Type B pancreatic cell (in vitro differentiated cells): ENCODE data around the gene ABCG8. TPM values are rescaled to one million over a fixed set of nuclear protein-coding genes. Genes with fewer than 3 reads are reported as not detected.

Experiments
- DNase-seq: peaks from one replicate; pipeline ENCODE4 v3.0.0; 2021; ENCODE audit warnings: mixed read lengths; ENCODE audit not compliant: unreplicated experiment; ENCODE audit errors: extremely low spot score
- H3K27ac Mint-ChIP-seq: 2 replicates; pipeline ENCODE4 v1.8.0; 2021; ENCODE audit warnings: mild to moderate bottlenecking, mixed read lengths
- H3K27me3 Mint-ChIP-seq: 2 replicates; pipeline ENCODE4 v1.8.0; 2021; ENCODE audit warnings: mixed read lengths
- H3K36me3 Mint-ChIP-seq: 2 replicates; pipeline ENCODE4 v1.8.0; 2021; ENCODE audit warnings: mixed read lengths
- H3K4me1 Mint-ChIP-seq: one replicate; pipeline ENCODE4 v1.8.0; 2021; ENCODE audit warnings: mixed read lengths; ENCODE audit not compliant: unreplicated experiment
- H3K4me3 Mint-ChIP-seq: 2 replicates; pipeline ENCODE4 v1.8.0; 2021; ENCODE audit warnings: mild to moderate bottlenecking, mixed read lengths
- H3K9me3 Mint-ChIP-seq: 2 replicates; pipeline ENCODE4 v1.8.0; 2021; ENCODE audit warnings: mixed read lengths
- total RNA-seq: library from RNA; stranded (reverse); gene quantifications from 2 replicates; pipeline ENCODE4 v1.2.1, GENCODE V29; 2021; ENCODE audit warnings: low replicate concordance
- TF ChIP-seq, protein P1 (sequence below): fragments of 200-600 bp; sonication (generic); conservative IDR thresholded peaks from 2 replicates; pipeline ENCODE4 v1.5.0; 2021; ENCODE audit warnings: antibody characterized with exemption, mild to moderate bottlenecking

Gene ABCG8
- total RNA-seq, 1 donor from 2014 or later, result not detected

- TF ChIP-seq, protein P1, sequence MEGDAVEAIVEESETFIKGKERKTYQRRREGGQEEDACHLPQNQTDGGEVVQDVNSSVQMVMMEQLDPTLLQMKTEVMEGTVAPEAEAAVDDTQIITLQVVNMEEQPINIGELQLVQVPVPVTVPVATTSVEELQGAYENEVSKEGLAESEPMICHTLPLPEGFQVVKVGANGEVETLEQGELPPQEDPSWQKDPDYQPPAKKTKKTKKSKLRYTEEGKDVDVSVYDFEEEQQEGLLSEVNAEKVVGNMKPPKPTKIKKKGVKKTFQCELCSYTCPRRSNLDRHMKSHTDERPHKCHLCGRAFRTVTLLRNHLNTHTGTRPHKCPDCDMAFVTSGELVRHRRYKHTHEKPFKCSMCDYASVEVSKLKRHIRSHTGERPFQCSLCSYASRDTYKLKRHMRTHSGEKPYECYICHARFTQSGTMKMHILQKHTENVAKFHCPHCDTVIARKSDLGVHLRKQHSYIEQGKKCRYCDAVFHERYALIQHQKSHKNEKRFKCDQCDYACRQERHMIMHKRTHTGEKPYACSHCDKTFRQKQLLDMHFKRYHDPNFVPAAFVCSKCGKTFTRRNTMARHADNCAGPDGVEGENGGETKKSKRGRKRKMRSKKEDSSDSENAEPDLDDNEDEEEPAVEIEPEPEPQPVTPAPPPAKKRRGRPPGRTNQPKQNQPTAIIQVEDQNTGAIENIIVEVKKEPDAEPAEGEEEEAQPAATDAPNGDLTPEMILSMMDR, result no peak
- H3K4me3 Mint-ChIP-seq, result no peak overlapping the region
- H3K9me3 Mint-ChIP-seq, result no peaks in the 10 kb centered on the region
- peaks cover 37% of the 10 kb centered on the region for H3K27me3 Mint-ChIP-seq
- no peaks in the 10 kb centered on the region for H3K36me3 Mint-ChIP-seq
- H3K4me1 Mint-ChIP-seq, result no peaks in the 10 kb centered on the region
- H3K27ac Mint-ChIP-seq, result no peak overlapping the region
- DNase-seq, result peak; percentile 60
Measured at GRCh38 chr2:43853141-43854081, 14.6 kb downstream of the ABCG8 start.

GRCh38 chr2:43854671-43855070, 15.9 kb downstream of the ABCG8 start:
- Mint-ChIP-seq H3K36me3 (no peaks in the 10 kb centered on the region), H3K4me3 (no peak overlapping the region), H3K27me3 (peaks cover 50% of the 10 kb centered on the region), H3K27ac (no peak overlapping the region), H3K4me1 (no peaks in the 10 kb centered on the region), H3K9me3 (peaks cover 9% of the 10 kb centered on the region)
- TF ChIP-seq, protein P1, result no peak
- DNase-seq, result peak; percentile 39

DNA sequence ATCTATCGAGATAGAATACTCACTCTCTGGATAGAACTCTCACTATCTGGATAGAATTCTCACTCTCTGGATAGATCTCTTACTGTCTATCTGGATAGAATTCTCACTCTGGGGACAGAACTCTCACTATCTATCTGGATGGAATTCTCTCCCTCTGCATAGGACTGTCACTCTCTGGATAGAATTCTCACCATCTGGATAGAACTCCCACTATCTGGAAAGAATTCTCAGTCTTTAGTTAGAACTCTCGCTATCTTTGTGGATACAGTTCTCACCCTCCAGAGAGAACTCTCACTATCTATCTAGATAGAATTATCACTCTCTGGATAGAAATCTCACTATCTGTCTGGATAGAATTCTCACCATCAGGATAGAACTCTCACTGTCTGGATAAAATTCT, 16.5 kb downstream of the ABCG8 start:
- no peaks in the 10 kb centered on the region for H3K4me1 Mint-ChIP-seq
- DNase-seq, result no peak
- TF ChIP-seq, protein P1, result no peak
- peaks cover 55% of the 10 kb centered on the region for H3K27me3 Mint-ChIP-seq
- no peak overlapping the region for H3K27ac Mint-ChIP-seq
- no peak overlapping the region for H3K4me3 Mint-ChIP-seq
- H3K9me3 Mint-ChIP-seq, result peaks cover 9% of the 10 kb centered on the region
- H3K36me3 Mint-ChIP-seq, result no peaks in the 10 kb centered on the region

GRCh38 chr2:43872151-43872550, 33.4 kb downstream of the ABCG8 start:
- TF ChIP-seq, protein P1, result no peak
- Mint-ChIP-seq H3K27me3 (peaks cover 67% of the 10 kb centered on the region), H3K4me3 (no peak overlapping the region), H3K27ac (no peak overlapping the region), H3K4me1 (no peaks in the 10 kb centered on the region), H3K9me3 (no peaks in the 10 kb centered on the region), H3K36me3 (no peaks in the 10 kb centered on the region)
- DNase-seq, result no peak

DNA sequence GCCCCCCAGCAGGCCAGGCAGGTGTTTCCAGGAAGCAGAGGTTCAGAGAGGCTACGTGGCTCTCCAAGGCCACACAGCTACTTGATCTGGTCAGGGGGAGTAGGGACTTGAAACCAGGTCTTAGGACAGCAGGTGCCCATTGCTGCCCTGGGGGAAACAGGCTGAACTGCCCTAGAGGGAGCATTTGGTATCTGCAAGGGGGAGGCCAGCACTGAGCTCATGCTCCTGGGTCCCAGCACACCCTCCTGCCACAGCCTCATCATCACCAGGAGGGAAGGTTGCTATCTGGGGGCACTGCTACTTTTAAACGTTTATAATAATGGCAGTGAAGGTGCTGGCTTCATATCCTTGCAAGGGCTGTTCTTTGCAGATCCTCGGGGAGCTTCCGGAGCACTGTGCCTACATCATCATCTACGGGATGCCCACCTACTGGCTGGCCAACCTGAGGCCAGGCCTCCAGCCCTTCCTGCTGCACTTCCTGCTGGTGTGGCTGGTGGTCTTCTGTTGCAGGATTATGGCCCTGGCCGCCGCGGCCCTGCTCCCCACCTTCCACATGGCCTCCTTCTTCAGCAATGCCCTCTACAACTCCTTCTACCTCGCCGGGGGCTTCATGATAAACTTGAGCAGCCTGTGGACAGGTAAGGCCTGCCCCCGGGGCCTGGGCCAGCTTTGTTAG, 36.1 kb downstream of the ABCG8 start:
- Mint-ChIP-seq H3K4me3 (no peak overlapping the region), H3K4me1 (no peaks in the 10 kb centered on the region), H3K36me3 (no peaks in the 10 kb centered on the region), H3K27ac (no peak overlapping the region), H3K27me3 (peaks cover 51% of the 10 kb centered on the region), H3K9me3 (no peaks in the 10 kb centered on the region)
- TF ChIP-seq, protein P1, result no peak
- no peak for DNase-seq
